Esophagus (tissue), 2 donors: ENCODE results near the gene PLEKHG2. TPM values are rescaled to one million over a fixed set of nuclear protein-coding genes. Genes with fewer than 3 reads are reported as not detected.
A peak's percentile ranks its signal among the peaks of the same experiment; 100 is the strongest.

ENCODE experiments used
- H3K27ac ChIP-seq, 2 donors: one replicate each; pipeline ENCODE4 v1.5.1; 2013; ENCODE audit warnings: low read depth in 2 of 2, mild to moderate bottlenecking in 2 of 2, inconsistent platforms in 1 of 2, low read length in 1 of 2, moderate library complexity in 1 of 2
- H3K27me3 ChIP-seq, 2 donors: one replicate each; pipeline ENCODE4 v1.6.1; 2013; ENCODE audit warnings: low read length in 2 of 2, control low read depth in 1 of 2, mild to moderate bottlenecking in 1 of 2; ENCODE audit not compliant: insufficient read depth in 2 of 2, control insufficient read depth in 1 of 2
- H3K36me3 ChIP-seq, 2 donors: one replicate each; pipeline ENCODE4 v1.6.1; 2013; ENCODE audit warnings: low read length in 1 of 2; ENCODE audit not compliant: control insufficient read depth in 2 of 2, insufficient read depth in 2 of 2
- H3K4me1 ChIP-seq, 2 donors: one replicate each; pipeline ENCODE4 v1.6.1; 2013; ENCODE audit warnings: low read length in 1 of 2; ENCODE audit not compliant: control insufficient read depth in 2 of 2, insufficient read depth in 2 of 2
- H3K4me3 ChIP-seq, 2 donors: one replicate each; pipeline ENCODE4 v1.5.1; 2013; ENCODE audit warnings: low read length in 2 of 2, mild to moderate bottlenecking in 2 of 2, low read depth in 1 of 2, moderate library complexity in 1 of 2
- H3K9me3 ChIP-seq, 2 donors: one replicate each; pipeline ENCODE4 v1.6.1; 2013; ENCODE audit warnings: mild to moderate bottlenecking in 2 of 2, low read depth in 1 of 2, low read length in 1 of 2, moderate library complexity in 1 of 2; ENCODE audit not compliant: control insufficient read depth in 2 of 2, insufficient read depth in 1 of 2
- WGBS, 2 donors: extraction: QIAGEN DNeasy Blood & Tissue Kit; methylation state at CpG; one replicate each; pipeline ENCODE4 v1.1.7; 2013; 5-methylcytosine and 5-hydroxymethylcytosine counted together
- polyA plus RNA-seq, 2 donors: library from polyadenylated mRNA; stranded (reverse); fragments of 200-250 nt; gene quantifications; one replicate each; pipeline ENCODE4 v1.2.3, GENCODE V29; 2013
- donor health status: healthy with polysubstance abuse.
- donor health status: Bipolar disorder and iron deficiency.

Gene PLEKHG2
- 1 to 10 TPM; 3.8 to 9.2 TPM for polyA plus RNA-seq

GRCh38 chr19:39412100-39412866 lies at the start of gene PLEKHG2:
Gene PLEKHG2, plus strand, starts transcription at chr19:39412669. Its CDS starts 1,418 bp downstream, at chr19:39414087.
- peak within 1 kb of the TSS; percentile 100 for H3K27ac ChIP-seq
- H3K9me3 ChIP-seq = no peaks in the 10 kb centered on the region
- H3K36me3 ChIP-seq = peaks cover 7 to 11% of the 10 kb centered on the region in 2 donors
- H3K4me3 ChIP-seq = peak within 1 kb of the TSS; percentile 61 to 94
- peaks cover 5 to 7% of the 10 kb centered on the region in 2 donors for H3K4me1 ChIP-seq
- no peaks in the 10 kb centered on the region for H3K27me3 ChIP-seq
- 0% methylated on average over 59 to 60 of the region's 60 CpGs for WGBS, 2 donors

GRCh38 chr19:39362682-39363657 lies 49.5 kb upstream of the PLEKHG2 start:
- Histone ChIP-seq H3K4me3 (no peak overlapping the region), H3K27me3 (no peaks in the 10 kb centered on the region), H3K27ac (peak overlapping the region; percentile 51 to 88), H3K36me3 (peaks cover 0 to 19% of the 10 kb centered on the region in 2 donors), H3K4me1 (peaks cover 0 to 4% of the 10 kb centered on the region in 2 donors), H3K9me3 (no peaks in the 10 kb centered on the region)
- 61 to 62% methylated on average over 6 of the region's 6 CpGs for WGBS, 2 donors

GRCh38 chr19:39363901-39364457 lies 48.5 kb upstream of the PLEKHG2 start:
- no peaks in the 10 kb centered on the region for H3K27me3 ChIP-seq
- peak overlapping the region; percentile 51 to 88 for H3K27ac ChIP-seq
- H3K36me3 ChIP-seq = peaks cover 0 to 18% of the 10 kb centered on the region in 2 donors
- peaks cover 0 to 4% of the 10 kb centered on the region in 2 donors for H3K4me1 ChIP-seq
- H3K4me3 ChIP-seq = no peak overlapping the region
- H3K9me3 ChIP-seq = no peaks in the 10 kb centered on the region
- 66 to 74% methylated on average over 5 of the region's 5 CpGs for WGBS, 2 donors

- 100% methylated on average over 1 of the region's 1 CpG for WGBS, 2 donors
- H3K27ac ChIP-seq = no peak overlapping the region
- H3K4me3 ChIP-seq = no peak overlapping the region
- peaks cover 0 to 4% of the 10 kb centered on the region in 2 donors for H3K4me1 ChIP-seq
- H3K27me3 ChIP-seq = no peaks in the 10 kb centered on the region
- no peaks in the 10 kb centered on the region for H3K9me3 ChIP-seq
- peaks cover 6 to 24% of the 10 kb centered on the region in 2 donors for H3K36me3 ChIP-seq
These were observed 46.9 kb upstream of the PLEKHG2 start for GRCh38 chr19:39365531-39365930.

GRCh38 chr19:39369200-39369599 lies 43.3 kb upstream of the PLEKHG2 start:
- Histone ChIP-seq H3K27ac (no peak overlapping the region), H3K36me3 (peaks cover 6 to 21% of the 10 kb centered on the region in 2 donors), H3K4me1 (peaks cover 0 to 6% of the 10 kb centered on the region in 2 donors), H3K4me3 (no peak overlapping the region), H3K27me3 (no peaks in the 10 kb centered on the region), H3K9me3 (no peaks in the 10 kb centered on the region)
- 85 to 88% methylated on average over 2 of the region's 2 CpGs for whole genome bisulfite sequencing, 2 donors

GRCh38 chr19:39370735-39371134 lies 41.7 kb upstream of the PLEKHG2 start:
- peaks cover 0 to 6% of the 10 kb centered on the region in 2 donors for H3K4me1 ChIP-seq
- WGBS, 2 donors = 80 to 82% methylated on average over 5 of the region's 5 CpGs
- H3K36me3 ChIP-seq = peaks cover 9 to 27% of the 10 kb centered on the region in 2 donors
- H3K4me3 ChIP-seq = no peak overlapping the region
- no peaks in the 10 kb centered on the region for H3K9me3 ChIP-seq
- peak overlapping the region; percentile 45 to 84 for H3K27ac ChIP-seq
- H3K27me3 ChIP-seq = no peaks in the 10 kb centered on the region

GRCh38 chr19:39372047-39372802 lies 40.2 kb upstream of the PLEKHG2 start:
- Histone ChIP-seq H3K9me3 (no peaks in the 10 kb centered on the region), H3K36me3 (peaks cover 14 to 40% of the 10 kb centered on the region in 2 donors), H3K4me3 (no peak overlapping the region), H3K27ac (peak overlapping the region; percentile 87 to 93), H3K27me3 (no peaks in the 10 kb centered on the region), H3K4me1 (peaks cover 0 to 6% of the 10 kb centered on the region in 2 donors)
- 49 to 56% methylated on average over 8 of the region's 8 CpGs for WGBS, 2 donors

GRCh38 chr19:39372941-39373340 lies 39.5 kb upstream of the PLEKHG2 start:
- H3K36me3 ChIP-seq = peaks cover 18 to 47% of the 10 kb centered on the region in 2 donors
- WGBS, 2 donors = 46 to 53% methylated on average over 2 of the region's 2 CpGs
- no peaks in the 10 kb centered on the region for H3K9me3 ChIP-seq
- peaks cover 0 to 6% of the 10 kb centered on the region in 2 donors for H3K4me1 ChIP-seq
- H3K27ac ChIP-seq = peak overlapping the region; percentile 87 to 93
- no peaks in the 10 kb centered on the region for H3K27me3 ChIP-seq
- no peak overlapping the region for H3K4me3 ChIP-seq
